Measurements from ENCODE around the gene FBXL4. TPM values are rescaled to one million over a fixed set of nuclear protein-coding genes. Genes with fewer than 3 reads are reported as not detected.

FBXL4 gene
- total and polyA plus RNA-seq, 3 experiments from 2014 or later = 9.6 to 12.7 (median 12.4) TPM

- Mint-ChIP-seq H3K4me1 (peaks cover 6 to 18% (median 7%) of the 10 kb centered on the region in 3 donors), H3K4me3 (no peak overlapping the region), H3K36me3 (no peaks in the 10 kb centered on the region), H3K27me3 (peaks cover 5 to 9% of the 10 kb centered on the region in 2 donors), H3K27ac (no peak overlapping the region), H3K9me3 (peaks cover 0 to 2% (median 0%) of the 10 kb centered on the region in 5 donors)
- no peak for DNase-seq
- Histone ChIP-seq H3K36me3 (ENCODE audit: insufficient read depth, low read length) (no peaks in the 10 kb centered on the region), H3K9me3 (ENCODE audit: low read length) (no peaks in the 10 kb centered on the region), H3K27me3 (ENCODE audit: insufficient read depth, low read length, poor library complexity, severe bottlenecking) (no peaks in the 10 kb centered on the region), H3K4me3 (ENCODE audit: low read length) (no peak overlapping the region), H3K27ac (ENCODE audit: low read depth, low read length) (no peak overlapping the region), H3K4me1 (ENCODE audit: insufficient read depth, low read length) (no peaks in the 10 kb centered on the region)
- ChIA-PET CTCF (interaction anchor here (1.3 kb wide), 1 partner anchor 11 kb away, joined by 3 read pairs; no protein-coding TSS in a partner anchor), POLR2A (no interaction called here)
Observed at GRCh38 chr6:98977671-98978292, 30.0 kb upstream of the FBXL4 start.

GRCh38 chr6:98976674-98977385 is 29.1 kb upstream of the FBXL4 start:
- DNase-seq = no peak
- H3K27me3 Mint-ChIP-seq = peaks cover 5 to 12% of the 10 kb centered on the region in 2 donors
- H3K27ac ChIP-seq (ENCODE audit: low read depth, low read length) = no peak overlapping the region
- no peaks in the 10 kb centered on the region for H3K9me3 ChIP-seq (ENCODE audit: low read length)
- H3K4me1 ChIP-seq (ENCODE audit: insufficient read depth, low read length) = no peaks in the 10 kb centered on the region
- H3K4me1 Mint-ChIP-seq = peaks cover 6 to 18% (median 7%) of the 10 kb centered on the region in 3 donors
- no peak overlapping the region for H3K27ac Mint-ChIP-seq
- H3K36me3 Mint-ChIP-seq = no peaks in the 10 kb centered on the region
- ChIA-PET CTCF (no interaction called here), POLR2A (no interaction called here)
- H3K9me3 Mint-ChIP-seq = peaks cover 0 to 2% (median 0%) of the 10 kb centered on the region in 5 donors
- no peak overlapping the region for H3K4me3 ChIP-seq (ENCODE audit: low read length)
- H3K27me3 ChIP-seq (ENCODE audit: insufficient read depth, low read length, poor library complexity, severe bottlenecking) = no peaks in the 10 kb centered on the region
- H3K4me3 Mint-ChIP-seq = no peak overlapping the region
- H3K36me3 ChIP-seq (ENCODE audit: insufficient read depth, low read length) = no peaks in the 10 kb centered on the region

DNA sequence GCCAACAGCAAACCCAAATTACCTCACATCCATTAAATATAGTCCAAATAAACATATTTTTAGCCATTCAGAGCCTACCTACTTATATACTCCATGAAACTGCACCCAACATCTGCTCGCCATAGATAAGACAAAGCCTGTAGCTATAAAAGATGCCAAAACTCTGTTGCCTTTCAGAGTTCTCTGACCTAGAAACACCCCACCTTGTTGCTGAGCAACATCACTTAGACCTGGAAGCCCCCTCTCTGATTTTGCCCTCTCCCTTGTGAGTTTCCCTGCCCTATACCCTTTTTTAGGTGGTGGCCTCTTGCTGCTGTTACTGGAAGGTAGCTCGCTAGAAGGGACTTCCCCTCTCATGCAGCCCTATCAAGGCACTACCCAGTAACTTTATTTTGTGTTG is 27.7 kb upstream of the FBXL4 start:
- Mint-ChIP-seq H3K4me3 (no peak overlapping the region), H3K9me3 (peaks cover 0 to 1% (median 0%) of the 10 kb centered on the region in 5 donors), H3K4me1 (peaks cover 6 to 18% (median 7%) of the 10 kb centered on the region in 3 donors), H3K36me3 (no peaks in the 10 kb centered on the region), H3K27me3 (peaks cover 5 to 12% of the 10 kb centered on the region in 2 donors), H3K27ac (no peak overlapping the region)
- no peak for DNase-seq
- H3K36me3 ChIP-seq (ENCODE audit: insufficient read depth, low read length) = no peaks in the 10 kb centered on the region
- no peaks in the 10 kb centered on the region for H3K4me1 ChIP-seq (ENCODE audit: insufficient read depth, low read length)
- no peaks in the 10 kb centered on the region for H3K27me3 ChIP-seq (ENCODE audit: insufficient read depth, low read length, poor library complexity, severe bottlenecking)
- H3K27ac ChIP-seq (ENCODE audit: low read depth, low read length) = no peak overlapping the region
- no peak overlapping the region for H3K4me3 ChIP-seq (ENCODE audit: low read length)
- H3K9me3 ChIP-seq (ENCODE audit: low read length) = no peaks in the 10 kb centered on the region
- ChIA-PET CTCF (no interaction called here), POLR2A (no interaction called here)

GRCh38 chr6:98974309-98974708 is 26.6 kb upstream of the FBXL4 start:
- POLR2A ChIA-PET = no interaction called here

GRCh38 chr6:98973571-98973970 is 25.8 kb upstream of the FBXL4 start:
- Histone ChIP-seq H3K9me3 (ENCODE audit: low read length) (no peaks in the 10 kb centered on the region), H3K4me1 (ENCODE audit: insufficient read depth, low read length) (no peaks in the 10 kb centered on the region), H3K27ac (ENCODE audit: low read depth, low read length) (no peak overlapping the region), H3K4me3 (ENCODE audit: low read length) (no peak overlapping the region), H3K36me3 (ENCODE audit: insufficient read depth, low read length) (no peaks in the 10 kb centered on the region), H3K27me3 (ENCODE audit: insufficient read depth, low read length, poor library complexity, severe bottlenecking) (no peaks in the 10 kb centered on the region)
- POLR2A ChIA-PET = no interaction called here
- H3K27me3 Mint-ChIP-seq = peaks cover 6 to 12% of the 10 kb centered on the region in 2 donors
- H3K36me3 Mint-ChIP-seq = no peaks in the 10 kb centered on the region
- H3K27ac Mint-ChIP-seq = no peak overlapping the region
- peaks cover 4 to 11% (median 5%) of the 10 kb centered on the region in 3 donors for H3K4me1 Mint-ChIP-seq
- H3K4me3 Mint-ChIP-seq = no peak overlapping the region
- CTCF ChIA-PET = no interaction called here
- no peak for DNase-seq
- peaks cover 0 to 5% (median 0%) of the 10 kb centered on the region in 5 donors for H3K9me3 Mint-ChIP-seq

More at GRCh38 chr6:98974309-98974708, 26.6 kb upstream of the FBXL4 start:
- H3K27me3 ChIP-seq (ENCODE audit: insufficient read depth, low read length, poor library complexity, severe bottlenecking) = no peaks in the 10 kb centered on the region
- H3K4me3 ChIP-seq (ENCODE audit: low read length) = no peak overlapping the region
- Mint-ChIP-seq H3K27ac (no peak overlapping the region), H3K9me3 (peaks cover 0 to 1% (median 0%) of the 10 kb centered on the region in 5 donors), H3K4me1 (peaks cover 6 to 18% (median 7%) of the 10 kb centered on the region in 3 donors), H3K27me3 (peaks cover 5 to 12% of the 10 kb centered on the region in 2 donors), H3K4me3 (no peak overlapping the region), H3K36me3 (no peaks in the 10 kb centered on the region)
- no peaks in the 10 kb centered on the region for H3K36me3 ChIP-seq (ENCODE audit: insufficient read depth, low read length)
- no peak overlapping the region for H3K27ac ChIP-seq (ENCODE audit: low read depth, low read length)
- DNase-seq = no peak
- H3K9me3 ChIP-seq (ENCODE audit: low read length) = no peaks in the 10 kb centered on the region
- H3K4me1 ChIP-seq (ENCODE audit: insufficient read depth, low read length) = no peaks in the 10 kb centered on the region
- CTCF ChIA-PET = no interaction called here

- DNase-seq = no peak
- ChIA-PET CTCF (no interaction called here), POLR2A (no interaction called here)
- H3K36me3 ChIP-seq (ENCODE audit: insufficient read depth, low read length) = no peaks in the 10 kb centered on the region
- H3K27me3 ChIP-seq (ENCODE audit: insufficient read depth, low read length, poor library complexity, severe bottlenecking) = no peaks in the 10 kb centered on the region
- H3K27ac ChIP-seq (ENCODE audit: low read depth, low read length) = no peak overlapping the region
- H3K4me3 ChIP-seq (ENCODE audit: low read length) = no peak overlapping the region
- peaks cover 0 to 6% (median 0%) of the 10 kb centered on the region in 5 donors for H3K9me3 Mint-ChIP-seq
- H3K36me3 Mint-ChIP-seq = no peaks in the 10 kb centered on the region
- H3K27me3 Mint-ChIP-seq = peaks cover 6 to 12% of the 10 kb centered on the region in 2 donors
- H3K4me1 Mint-ChIP-seq = no peaks in the 10 kb centered on the region
- no peaks in the 10 kb centered on the region for H3K4me1 ChIP-seq (ENCODE audit: insufficient read depth, low read length)
- no peaks in the 10 kb centered on the region for H3K9me3 ChIP-seq (ENCODE audit: low read length)
- no peak overlapping the region for H3K27ac Mint-ChIP-seq
- no peak overlapping the region for H3K4me3 Mint-ChIP-seq
Observed at GRCh38 chr6:98971303-98971702, 23.6 kb upstream of the FBXL4 start.

DNA sequence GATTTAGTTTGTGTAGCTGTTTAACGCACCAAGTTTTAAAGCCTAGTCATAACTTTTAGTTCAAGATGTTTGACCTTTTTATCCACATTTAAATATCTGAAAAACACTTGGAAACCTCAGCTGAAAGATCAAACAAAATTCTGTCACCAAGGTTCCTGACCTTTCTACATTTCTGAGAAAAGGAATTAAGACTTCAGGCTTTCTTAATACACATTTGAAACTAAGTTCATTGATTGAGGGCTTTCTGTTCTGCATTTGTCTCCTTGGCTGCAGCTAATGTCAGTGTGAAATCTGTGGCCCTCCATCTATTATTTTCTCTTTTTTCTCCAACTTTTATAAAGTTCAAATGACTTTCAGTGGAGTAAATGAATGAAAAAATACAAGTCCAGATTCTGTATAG is 22.7 kb upstream of the FBXL4 start:
- H3K27me3 ChIP-seq (ENCODE audit: insufficient read depth, low read length, poor library complexity, severe bottlenecking) = no peaks in the 10 kb centered on the region
- H3K4me3 Mint-ChIP-seq = no peak overlapping the region
- ChIA-PET POLR2A (no interaction called here), CTCF (no interaction called here)
- no peak overlapping the region for H3K27ac Mint-ChIP-seq
- no peaks in the 10 kb centered on the region for H3K9me3 ChIP-seq (ENCODE audit: low read length)
- no peaks in the 10 kb centered on the region for H3K4me1 ChIP-seq (ENCODE audit: insufficient read depth, low read length)
- H3K27me3 Mint-ChIP-seq = peaks cover 3 to 10% of the 10 kb centered on the region in 2 donors
- no peaks in the 10 kb centered on the region for H3K36me3 ChIP-seq (ENCODE audit: insufficient read depth, low read length)
- no peak for DNase-seq
- H3K4me3 ChIP-seq (ENCODE audit: low read length) = no peak overlapping the region
- H3K36me3 Mint-ChIP-seq = no peaks in the 10 kb centered on the region
- peaks cover 0 to 6% (median 0%) of the 10 kb centered on the region in 5 donors for H3K9me3 Mint-ChIP-seq
- no peak overlapping the region for H3K27ac ChIP-seq (ENCODE audit: low read depth, low read length)
- H3K4me1 Mint-ChIP-seq = no peaks in the 10 kb centered on the region

DNA sequence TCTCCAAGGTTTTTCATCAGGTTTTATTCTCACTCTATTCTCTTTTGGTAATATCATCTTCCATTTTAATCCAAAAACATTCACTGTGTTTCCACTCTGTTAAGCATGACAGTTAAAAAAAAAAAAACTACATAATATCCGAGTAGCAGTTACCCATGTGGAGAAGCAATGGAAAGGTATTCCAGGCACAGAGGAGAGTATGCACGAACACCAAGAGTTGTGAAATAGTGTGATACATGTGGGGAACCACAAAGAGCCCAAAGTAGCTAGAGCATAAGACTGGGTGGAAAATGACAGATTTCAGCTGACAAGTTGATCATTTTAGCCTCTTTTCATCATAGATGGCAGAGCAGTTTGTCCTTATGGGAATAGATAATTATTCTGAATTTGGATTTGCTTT is 19.9 kb upstream of the FBXL4 start:
- Mint-ChIP-seq H3K36me3 (no peaks in the 10 kb centered on the region), H3K9me3 (peaks cover 0 to 6% (median 0%) of the 10 kb centered on the region in 5 donors), H3K27me3 (peaks cover 3 to 16% of the 10 kb centered on the region in 2 donors), H3K4me1 (no peaks in the 10 kb centered on the region), H3K4me3 (no peak overlapping the region), H3K27ac (no peak overlapping the region)
- POLR2A ChIA-PET = no interaction called here
- H3K9me3 ChIP-seq (ENCODE audit: low read length) = no peaks in the 10 kb centered on the region
- no peak overlapping the region for H3K4me3 ChIP-seq (ENCODE audit: low read length)
- CTCF ChIA-PET = no interaction called here
- no peaks in the 10 kb centered on the region for H3K4me1 ChIP-seq (ENCODE audit: insufficient read depth, low read length)
- DNase-seq = no peak
- H3K27me3 ChIP-seq (ENCODE audit: insufficient read depth, low read length, poor library complexity, severe bottlenecking) = no peaks in the 10 kb centered on the region
- H3K27ac ChIP-seq (ENCODE audit: low read depth, low read length) = no peak overlapping the region
- no peaks in the 10 kb centered on the region for H3K36me3 ChIP-seq (ENCODE audit: insufficient read depth, low read length)

Data from CD8-positive, alpha-beta memory T cell (primary cell).